HG03469 (cell line): ENCODE results near the gene SPAG5.

Source experiments
- ATAC-seq: cut with Tn5 transposase; IDR thresholded peaks from one replicate; pipeline ENCODE4 v1.9.1; 2021; ENCODE audit warnings: mild to moderate bottlenecking, moderate library complexity, moderate number of reproducible peaks; ENCODE audit not compliant: unreplicated experiment

The SPAG5 gene, protein sequence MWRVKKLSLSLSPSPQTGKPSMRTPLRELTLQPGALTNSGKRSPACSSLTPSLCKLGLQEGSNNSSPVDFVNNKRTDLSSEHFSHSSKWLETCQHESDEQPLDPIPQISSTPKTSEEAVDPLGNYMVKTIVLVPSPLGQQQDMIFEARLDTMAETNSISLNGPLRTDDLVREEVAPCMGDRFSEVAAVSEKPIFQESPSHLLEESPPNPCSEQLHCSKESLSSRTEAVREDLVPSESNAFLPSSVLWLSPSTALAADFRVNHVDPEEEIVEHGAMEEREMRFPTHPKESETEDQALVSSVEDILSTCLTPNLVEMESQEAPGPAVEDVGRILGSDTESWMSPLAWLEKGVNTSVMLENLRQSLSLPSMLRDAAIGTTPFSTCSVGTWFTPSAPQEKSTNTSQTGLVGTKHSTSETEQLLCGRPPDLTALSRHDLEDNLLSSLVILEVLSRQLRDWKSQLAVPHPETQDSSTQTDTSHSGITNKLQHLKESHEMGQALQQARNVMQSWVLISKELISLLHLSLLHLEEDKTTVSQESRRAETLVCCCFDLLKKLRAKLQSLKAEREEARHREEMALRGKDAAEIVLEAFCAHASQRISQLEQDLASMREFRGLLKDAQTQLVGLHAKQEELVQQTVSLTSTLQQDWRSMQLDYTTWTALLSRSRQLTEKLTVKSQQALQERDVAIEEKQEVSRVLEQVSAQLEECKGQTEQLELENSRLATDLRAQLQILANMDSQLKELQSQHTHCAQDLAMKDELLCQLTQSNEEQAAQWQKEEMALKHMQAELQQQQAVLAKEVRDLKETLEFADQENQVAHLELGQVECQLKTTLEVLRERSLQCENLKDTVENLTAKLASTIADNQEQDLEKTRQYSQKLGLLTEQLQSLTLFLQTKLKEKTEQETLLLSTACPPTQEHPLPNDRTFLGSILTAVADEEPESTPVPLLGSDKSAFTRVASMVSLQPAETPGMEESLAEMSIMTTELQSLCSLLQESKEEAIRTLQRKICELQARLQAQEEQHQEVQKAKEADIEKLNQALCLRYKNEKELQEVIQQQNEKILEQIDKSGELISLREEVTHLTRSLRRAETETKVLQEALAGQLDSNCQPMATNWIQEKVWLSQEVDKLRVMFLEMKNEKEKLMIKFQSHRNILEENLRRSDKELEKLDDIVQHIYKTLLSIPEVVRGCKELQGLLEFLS

DNA sequence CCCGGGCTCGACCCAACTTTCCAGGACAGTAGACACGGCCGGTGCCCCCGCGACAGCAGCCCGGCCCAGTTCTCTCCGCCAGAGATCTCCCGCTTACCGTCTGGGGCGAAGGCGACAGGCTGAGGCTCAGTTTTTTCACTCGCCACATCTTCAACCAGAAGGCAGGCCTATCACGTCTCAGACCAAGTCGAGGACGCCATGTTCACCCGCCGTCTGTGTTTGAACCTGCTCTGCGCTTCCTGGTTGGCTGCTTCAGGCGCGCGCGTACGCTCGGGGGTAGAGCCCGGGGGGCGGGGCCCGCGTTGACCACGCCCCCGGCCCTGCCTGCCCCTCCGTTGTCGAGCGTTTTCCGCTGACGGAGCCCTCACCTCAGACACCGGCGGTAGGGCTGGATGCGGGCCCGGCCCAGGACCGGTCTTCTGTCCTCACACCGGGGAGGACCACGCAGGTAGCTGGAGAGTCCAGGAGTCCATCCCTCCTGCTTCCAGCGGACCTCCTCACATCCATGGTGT lies at the start of gene SPAG5:
Gene SPAG5, minus strand, starts transcription at position 227 of the 512 bp plus-strand sequence. Its CDS starts 79 bp downstream, at position 148.
- peak; percentile 57 for ATAC-seq

DNA sequence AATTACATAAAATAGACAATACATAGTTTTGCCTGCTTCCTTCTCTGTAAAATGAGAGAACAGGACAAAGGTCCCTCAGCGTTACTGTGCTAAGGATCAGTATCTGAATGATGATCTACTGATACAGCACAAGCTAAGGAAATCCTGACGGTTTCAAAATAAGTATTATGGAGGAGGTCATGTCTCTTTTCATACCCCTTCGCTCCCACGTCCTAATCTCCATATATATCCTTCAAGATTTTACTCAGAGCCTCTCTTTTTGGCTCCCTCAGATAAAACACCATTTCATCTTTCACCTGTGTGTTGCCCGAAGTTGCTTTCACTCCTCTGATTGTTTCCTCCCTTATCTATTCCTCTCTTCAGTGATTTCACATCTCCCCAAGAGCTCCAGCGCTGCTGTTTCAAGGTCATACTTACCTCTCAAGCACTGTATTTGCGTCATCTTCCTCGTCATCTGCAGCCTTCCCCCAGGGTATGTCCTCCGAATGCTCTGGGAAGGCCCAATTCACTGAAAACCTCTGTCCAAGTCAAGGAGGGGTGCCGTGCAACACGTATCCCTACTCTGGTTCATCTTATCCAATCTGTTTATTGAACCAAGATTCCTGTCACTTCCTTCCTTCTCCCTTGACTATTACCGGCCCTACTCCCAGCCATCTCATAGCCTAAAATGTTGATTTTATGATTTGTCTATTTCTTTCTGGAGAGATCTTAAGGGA lies 47.4 kb upstream of the SPAG5 start:
- no peak for ATAC-seq

DNA sequence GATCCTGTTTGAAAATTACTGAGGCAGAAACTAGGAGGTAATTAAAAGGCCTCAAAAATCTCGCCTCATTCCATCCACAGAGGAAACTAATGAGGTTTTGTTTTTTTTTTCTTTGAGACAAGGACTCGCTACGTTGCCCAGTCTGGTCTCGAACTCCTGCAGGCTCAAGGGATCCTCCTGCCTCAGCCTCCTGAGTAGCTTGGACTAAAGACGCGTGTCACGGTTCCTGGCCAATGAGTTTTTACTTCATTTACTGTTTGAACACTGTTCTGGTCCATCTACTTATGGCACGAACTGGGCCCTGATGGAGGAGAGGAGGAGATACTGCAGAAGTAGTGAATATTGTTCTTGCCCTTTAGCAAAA lies 46.7 kb upstream of the SPAG5 start:
- no peak for ATAC-seq

DNA sequence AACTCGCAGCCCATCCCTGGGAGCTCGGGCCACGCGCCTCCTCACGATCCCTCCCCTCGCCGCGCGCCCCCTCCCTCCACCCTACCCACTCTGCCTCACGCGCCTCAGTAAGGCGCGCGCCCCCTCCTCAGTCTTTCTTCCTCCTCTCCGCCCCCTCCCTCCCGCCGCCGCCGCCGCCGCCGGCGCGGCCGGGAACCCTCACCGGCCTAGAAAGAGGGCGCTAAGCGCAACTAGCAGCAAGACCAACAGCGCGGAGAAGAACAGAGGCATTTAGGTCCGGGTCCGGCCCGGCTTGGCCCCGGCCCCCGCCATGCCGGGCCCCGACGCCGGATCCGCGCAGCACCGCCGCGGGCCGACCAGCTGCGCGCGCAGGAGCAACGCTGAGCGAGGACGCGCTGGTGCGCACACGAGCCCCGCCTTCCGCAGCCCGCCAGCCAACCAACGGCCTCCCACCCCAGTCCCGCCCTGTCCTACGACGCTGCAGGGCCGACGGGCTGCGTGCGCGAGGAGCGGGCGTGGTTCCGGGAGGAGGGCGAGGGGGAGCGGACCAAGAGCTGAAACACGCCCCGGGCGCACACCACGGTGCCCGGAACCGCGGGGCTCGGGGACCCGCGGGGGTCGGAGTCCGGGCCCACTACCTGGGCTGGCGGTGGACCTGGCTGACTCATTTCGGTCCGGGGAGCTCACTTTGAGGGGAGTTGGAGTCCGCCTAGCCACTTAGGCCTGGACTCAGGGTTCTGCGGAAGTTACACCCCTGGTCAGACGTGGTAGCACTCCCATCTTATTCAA lies 46.2 kb upstream of the SPAG5 start, which contains the start of gene BLTP2:
Gene BLTP2, minus strand, starts transcription at position 372 of the 789 bp plus-strand sequence. Its CDS starts 102 bp downstream, at position 270.
- peak; percentile 75 for ATAC-seq

DNA sequence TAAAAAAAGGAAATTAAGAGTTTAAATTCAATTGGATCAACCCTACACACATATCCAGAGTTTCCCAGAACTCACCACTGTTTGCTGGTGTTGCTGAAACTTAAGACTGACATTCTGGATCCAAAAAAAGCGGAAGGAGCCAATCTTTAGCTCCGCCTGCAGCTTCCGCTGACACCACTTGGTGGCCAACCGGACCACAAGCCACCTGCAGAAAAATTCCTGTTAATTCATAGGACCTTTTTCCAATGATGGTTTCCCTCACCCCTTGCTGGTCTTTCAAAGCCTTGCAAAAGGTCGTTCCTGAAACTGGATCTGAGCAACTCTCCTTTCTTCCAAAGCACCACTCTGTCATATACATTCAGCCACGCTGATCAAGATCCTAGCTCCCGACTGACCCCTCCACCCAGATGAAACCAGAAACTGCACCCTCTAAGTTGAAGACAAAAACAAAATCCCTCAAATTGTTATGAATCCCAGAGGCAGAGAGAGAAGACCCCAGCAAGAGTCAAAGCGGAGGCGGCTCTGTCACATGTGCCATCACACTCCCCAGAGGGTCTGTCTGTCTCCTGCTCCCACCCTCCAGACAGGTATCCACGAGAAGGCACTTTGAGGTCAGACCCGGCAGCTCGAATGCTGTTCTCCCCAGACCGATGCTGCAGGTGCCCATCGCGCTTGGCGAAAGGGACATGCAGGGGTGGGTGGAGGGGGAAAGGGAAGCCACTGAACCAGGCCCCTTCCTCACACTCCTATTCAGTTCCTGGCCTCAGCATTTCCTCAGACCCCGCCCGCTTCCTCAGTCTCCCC lies 45.4 kb upstream of the SPAG5 start:
- no peak for ATAC-seq

DNA sequence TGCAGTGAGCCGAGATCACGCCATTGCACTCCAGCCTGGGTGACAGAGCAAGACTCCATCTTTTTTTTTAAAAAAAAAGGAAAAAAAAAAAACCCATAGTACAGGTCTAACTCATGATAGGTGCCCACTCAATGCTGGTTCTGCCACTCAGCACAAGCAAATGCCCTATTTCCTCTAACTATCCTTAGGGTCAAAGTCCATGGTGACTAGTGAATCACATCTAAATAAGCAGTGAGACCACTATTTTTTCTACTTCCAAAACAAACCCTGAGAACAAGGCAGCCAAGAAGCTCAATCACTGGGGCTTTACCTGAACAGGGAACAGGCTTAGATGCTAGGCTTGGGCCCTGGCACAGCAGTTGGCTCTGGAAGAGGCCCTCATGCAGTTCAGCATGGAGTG lies 42.8 kb upstream of the SPAG5 start:
- no peak for ATAC-seq

DNA sequence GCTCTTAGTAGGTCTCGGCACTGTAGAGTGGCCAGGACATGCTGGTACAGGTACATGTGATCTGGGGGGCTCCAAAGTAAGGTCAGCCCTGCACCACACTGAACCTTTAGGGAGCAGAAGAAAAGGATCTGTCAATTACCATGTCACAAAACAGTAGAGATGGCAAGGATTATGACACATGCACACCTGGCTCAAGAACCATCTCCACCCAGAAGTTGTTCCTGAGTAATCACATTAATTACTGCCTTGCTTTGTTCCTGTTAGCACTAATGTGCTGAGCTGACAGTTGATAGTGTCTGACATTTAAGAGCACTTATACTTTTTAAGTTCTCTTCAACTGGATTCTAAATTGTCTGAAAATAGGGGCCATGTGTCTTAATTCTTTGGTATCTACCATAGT lies 36.7 kb upstream of the SPAG5 start:
- no peak for ATAC-seq

DNA sequence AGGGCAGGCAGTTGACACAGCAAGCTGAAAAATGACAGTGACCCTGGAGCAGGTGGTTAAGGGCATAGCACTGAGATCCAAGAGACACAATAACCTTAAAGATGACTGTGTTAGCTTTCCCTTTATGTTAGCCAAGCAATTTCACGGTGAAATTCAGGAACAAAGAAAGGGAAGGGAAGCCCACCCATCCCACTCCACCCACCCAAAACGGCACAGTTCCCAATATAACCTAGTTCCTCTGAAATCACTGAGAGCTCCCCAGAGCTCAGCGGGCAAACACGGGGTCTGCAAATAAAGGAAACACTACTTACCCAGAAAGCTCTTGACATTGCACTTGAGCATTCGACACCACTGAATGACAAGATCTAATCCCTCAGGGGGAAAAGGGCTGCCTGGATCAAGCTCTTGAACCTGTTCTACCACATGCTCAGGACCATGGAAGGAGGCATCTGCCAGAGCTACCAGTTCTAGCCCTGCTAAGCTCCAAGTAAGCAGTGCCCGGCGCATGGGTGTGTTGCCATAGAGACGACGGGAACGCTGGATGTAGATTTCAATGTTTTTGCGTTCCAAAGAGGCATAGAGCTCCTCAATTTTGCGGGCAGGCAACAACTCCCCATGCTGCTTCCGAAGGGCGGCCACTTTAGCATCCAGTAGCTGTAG lies 35.5 kb upstream of the SPAG5 start:
- ATAC-seq, result no peak

DNA sequence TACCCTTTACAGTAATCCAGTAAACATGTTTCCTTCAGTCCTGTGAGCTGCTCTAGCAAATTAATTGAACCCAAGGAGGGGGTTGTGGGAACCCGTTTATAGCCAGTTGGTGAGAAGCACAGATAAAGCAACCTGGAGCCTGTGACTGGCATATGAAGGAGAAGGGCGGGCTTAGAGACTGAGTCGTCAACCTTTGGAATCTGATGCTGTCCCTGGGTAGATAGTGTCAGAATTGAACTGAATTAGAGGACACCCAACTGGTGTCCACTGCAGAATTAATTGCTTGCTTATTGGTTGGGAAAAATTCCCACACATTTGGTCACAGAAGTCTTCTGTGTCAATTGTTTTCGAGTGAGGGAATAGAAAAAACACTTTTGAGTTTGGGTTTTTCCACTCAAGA lies 28.0 kb upstream of the SPAG5 start:
- no peak for ATAC-seq

DNA sequence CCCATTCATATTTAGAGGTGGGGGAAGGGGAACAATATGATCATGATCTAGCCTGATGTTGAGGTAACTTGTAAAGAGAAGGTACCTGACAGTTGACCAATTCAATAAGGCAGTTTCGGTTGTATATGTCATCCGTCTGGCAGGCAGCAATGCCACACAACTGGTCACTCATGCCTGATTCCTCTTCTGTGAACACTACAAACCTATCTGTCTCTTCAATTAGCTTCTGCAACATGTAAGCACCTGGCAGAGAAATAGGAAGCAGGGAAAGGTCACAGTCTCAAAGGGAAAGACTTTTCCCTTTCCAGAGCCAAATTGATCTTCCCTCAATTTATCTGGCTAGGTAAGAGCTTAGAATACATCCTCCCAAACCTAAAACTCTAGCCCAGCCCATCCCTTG lies 25.3 kb upstream of the SPAG5 start:
- no peak for ATAC-seq

DNA sequence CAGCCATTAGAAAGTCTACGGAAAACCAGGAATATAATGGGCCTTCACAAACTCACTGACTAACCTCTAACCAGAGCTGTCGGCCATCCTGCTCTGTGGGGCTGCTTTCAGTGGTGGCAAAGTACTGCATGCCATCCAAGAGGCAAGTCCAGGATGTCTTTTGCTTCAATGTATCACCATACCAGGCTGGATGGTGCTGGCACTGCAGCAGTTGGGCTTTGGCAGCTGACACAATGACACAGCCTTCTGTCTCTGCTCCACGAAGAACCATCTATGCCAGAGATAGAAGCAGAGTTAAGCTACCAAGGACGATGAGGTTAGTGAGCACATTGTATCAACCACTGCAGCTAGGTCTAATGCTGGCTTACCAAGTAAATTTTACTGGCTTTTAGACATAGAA lies 24.9 kb upstream of the SPAG5 start:
- no peak for ATAC-seq

DNA sequence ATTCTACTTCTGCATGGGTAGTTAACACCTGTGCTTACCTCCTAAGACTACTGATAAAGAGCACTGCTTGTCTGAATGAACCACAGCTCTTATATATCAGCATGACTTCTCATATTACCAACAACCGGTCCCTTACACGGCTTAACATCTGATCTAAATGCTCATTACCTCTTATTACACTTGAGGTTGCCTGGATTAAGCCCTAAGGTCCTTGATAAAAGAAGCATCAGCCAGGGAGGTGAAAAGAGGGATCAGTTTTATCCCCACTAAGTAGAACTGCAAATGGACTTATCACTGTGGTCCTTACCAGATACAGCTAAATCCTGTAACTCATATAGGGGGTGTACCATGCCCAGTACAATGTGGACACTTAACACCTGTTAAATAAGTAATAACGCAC lies 23.4 kb upstream of the SPAG5 start:
- no peak for ATAC-seq

DNA sequence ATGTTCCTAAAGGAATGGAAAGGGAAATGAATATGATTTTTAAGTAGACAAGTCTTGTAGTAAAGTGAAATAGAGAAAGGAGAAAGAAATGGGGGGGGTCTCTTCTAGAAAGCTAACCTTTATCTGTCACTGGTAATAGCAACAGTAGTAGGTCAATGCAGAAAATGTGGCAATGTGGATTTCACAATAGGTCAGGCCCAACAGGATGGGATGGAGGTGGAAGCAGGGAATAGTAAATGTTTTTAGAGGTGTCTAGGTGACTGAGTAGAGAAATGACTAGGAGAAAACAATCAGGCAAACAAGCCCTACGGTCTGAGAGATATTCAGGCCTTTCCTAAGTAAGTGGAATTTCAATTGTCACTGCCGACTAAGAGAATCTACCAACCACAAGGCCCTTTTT lies 21.2 kb upstream of the SPAG5 start:
- no peak for ATAC-seq

DNA sequence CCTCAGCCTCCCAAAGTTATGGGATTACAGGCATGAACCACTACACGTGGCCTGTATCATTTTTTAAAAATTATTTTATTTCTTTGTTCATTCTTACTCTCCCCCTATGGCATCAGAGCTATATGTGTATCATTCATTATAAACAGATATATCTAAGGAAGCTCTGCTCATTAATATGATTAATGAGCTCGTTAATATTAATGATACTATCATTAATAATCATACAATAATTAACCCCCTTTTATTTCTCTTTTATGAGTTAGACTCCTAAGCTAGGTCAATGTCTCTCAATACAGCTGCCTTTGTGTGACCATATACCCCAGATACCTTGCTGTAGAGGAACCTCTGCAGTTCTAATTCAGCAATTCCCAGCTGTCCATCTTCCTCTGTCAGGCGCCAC lies 19.6 kb upstream of the SPAG5 start:
- ATAC-seq, result no peak

DNA sequence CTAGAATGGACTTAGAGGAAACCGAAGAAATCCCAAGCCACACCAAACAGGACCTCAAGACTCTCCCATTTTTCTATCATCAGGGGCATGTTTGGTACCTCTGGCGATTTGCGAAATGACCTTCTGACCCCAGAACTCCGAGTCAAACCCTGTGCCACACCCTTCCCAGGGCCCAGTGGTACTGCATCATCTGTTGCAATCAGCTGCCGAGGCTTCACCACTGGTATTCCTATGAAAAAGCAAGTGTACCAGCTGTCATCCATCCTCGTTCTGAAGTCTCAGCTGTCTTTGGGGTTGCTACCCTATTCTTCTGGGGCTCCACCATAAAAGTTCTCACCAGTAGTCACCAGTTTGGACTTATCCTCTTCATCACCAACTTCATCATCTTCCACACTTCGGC lies 17.5 kb upstream of the SPAG5 start:
- ATAC-seq, result no peak

DNA sequence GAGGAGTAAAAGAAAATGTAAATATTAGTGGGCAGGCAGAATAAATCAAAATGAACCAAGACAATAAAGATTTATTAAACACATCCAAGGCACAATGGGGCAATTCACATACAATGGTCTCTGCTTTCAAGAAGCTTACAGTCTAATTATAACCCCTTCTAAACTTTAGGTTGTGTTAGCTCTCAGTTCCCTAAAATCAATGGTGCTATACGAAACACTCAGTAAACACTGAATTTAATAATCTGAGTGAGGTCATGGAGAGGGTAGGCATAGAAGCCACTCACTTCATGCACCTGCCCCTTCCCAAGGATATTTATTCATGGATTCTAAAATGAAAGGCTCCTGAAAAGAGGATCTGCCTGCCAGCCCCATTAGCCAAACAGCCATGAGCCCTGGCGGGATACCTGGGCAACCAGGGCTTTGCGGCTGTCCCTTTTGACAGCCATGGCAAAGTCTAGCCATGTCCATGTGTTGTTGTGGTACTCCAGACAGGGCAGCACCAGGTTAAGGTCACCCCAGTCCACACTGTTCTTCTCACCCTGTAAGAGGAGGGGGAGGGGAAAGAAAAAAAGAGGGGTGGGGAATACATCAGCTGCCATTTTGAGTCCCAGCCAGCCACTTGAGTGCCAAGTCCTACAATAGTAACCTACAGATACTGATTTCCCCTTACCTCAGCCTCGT lies 16.6 kb upstream of the SPAG5 start:
- ATAC-seq, result no peak

DNA sequence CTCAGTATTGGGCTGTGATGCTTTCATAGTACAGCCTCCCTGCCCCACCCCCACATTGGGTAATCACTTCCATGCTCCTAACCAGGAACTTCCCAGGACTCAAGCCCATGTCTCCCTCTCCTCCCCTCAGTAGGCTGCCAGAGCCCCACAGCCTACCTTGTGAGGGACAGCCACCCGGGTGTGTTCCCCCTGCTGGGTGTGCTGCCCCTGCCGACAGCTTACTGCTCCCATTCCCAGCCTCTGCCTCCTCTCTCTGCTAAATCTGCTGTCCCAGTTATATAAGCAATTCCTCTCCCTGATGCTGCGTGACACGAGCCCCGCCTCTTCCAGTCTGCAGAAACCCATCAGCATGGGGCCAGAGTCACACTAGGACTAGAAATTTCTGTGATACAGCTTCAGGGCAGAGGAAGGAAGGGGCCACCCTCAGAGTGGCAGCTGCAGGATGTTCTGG lies 15.1 kb upstream of the SPAG5 start, which contains the start of gene RSKR:
Gene RSKR, minus strand, starts transcription at position 255 of the 451 bp plus-strand sequence. Its CDS starts 24 bp downstream, at position 231.
- no peak for ATAC-seq
